ENCODE results near the gene FHAD1. TPM values are rescaled to one million over a fixed set of nuclear protein-coding genes. Genes with fewer than 3 reads are reported as not detected.

The FHAD1 gene
- total and polyA plus RNA-seq, 2 of the 13 experiments (the other 11 are each of a cell fraction or from before 2014, with no cell fraction given), result not detected

DNA sequence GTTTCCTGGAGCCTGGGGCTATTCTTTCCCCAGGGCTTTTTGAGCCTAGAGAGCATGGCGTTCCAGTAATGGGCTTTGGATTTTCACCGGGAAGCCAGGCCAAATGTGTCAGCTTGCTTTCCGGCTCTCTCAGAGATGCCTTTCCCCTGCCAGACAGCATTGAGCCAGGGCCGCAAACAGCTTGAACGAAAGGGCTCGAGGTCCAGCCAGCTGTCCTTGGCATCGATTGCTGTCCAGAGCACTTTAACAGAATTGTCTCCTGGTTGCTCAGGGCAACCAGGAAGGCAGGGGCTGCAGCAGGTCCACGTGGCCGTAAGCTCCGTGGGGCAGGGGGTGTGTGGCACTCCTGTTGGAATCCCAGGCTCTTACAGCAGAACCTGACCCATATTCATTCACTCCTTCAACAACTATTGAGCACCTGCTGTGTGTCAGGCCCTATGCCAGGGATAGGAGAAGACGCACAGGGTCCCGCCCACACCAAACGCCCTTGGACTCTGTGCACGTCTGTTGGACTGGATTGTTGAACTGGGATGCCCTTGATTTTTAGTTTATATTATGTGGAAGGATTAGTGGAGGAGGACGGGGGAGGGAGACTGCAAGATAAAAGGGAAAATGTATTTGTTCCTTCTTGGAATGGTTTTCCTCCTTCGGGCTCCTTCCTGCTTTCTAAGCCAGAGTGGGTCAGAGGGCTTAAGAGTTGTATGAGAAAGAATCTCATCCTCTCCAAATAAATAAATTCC, 123.9 kb downstream of the FHAD1 start (continued):
- TF ChIP-seq, protein P1, sequence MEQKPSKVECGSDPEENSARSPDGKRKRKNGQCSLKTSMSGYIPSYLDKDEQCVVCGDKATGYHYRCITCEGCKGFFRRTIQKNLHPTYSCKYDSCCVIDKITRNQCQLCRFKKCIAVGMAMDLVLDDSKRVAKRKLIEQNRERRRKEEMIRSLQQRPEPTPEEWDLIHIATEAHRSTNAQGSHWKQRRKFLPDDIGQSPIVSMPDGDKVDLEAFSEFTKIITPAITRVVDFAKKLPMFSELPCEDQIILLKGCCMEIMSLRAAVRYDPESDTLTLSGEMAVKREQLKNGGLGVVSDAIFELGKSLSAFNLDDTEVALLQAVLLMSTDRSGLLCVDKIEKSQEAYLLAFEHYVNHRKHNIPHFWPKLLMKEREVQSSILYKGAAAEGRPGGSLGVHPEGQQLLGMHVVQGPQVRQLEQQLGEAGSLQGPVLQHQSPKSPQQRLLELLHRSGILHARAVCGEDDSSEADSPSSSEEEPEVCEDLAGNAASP (CRISPR knock-in tag; IDR thresholded peaks at IDR 0.05; ENCODE audit: borderline replicate concordance), result peak; percentile 34; the same call in 1 of the 2 replicates
- TF ChIP-seq SP1 (IDR thresholded peaks at IDR 0.05), result no peak
- peak; percentile 52 for TF ChIP-seq SP1 (CRISPR knock-in tag; IDR thresholded peaks at IDR 0.05)
- TF ChIP-seq, protein P2, sequence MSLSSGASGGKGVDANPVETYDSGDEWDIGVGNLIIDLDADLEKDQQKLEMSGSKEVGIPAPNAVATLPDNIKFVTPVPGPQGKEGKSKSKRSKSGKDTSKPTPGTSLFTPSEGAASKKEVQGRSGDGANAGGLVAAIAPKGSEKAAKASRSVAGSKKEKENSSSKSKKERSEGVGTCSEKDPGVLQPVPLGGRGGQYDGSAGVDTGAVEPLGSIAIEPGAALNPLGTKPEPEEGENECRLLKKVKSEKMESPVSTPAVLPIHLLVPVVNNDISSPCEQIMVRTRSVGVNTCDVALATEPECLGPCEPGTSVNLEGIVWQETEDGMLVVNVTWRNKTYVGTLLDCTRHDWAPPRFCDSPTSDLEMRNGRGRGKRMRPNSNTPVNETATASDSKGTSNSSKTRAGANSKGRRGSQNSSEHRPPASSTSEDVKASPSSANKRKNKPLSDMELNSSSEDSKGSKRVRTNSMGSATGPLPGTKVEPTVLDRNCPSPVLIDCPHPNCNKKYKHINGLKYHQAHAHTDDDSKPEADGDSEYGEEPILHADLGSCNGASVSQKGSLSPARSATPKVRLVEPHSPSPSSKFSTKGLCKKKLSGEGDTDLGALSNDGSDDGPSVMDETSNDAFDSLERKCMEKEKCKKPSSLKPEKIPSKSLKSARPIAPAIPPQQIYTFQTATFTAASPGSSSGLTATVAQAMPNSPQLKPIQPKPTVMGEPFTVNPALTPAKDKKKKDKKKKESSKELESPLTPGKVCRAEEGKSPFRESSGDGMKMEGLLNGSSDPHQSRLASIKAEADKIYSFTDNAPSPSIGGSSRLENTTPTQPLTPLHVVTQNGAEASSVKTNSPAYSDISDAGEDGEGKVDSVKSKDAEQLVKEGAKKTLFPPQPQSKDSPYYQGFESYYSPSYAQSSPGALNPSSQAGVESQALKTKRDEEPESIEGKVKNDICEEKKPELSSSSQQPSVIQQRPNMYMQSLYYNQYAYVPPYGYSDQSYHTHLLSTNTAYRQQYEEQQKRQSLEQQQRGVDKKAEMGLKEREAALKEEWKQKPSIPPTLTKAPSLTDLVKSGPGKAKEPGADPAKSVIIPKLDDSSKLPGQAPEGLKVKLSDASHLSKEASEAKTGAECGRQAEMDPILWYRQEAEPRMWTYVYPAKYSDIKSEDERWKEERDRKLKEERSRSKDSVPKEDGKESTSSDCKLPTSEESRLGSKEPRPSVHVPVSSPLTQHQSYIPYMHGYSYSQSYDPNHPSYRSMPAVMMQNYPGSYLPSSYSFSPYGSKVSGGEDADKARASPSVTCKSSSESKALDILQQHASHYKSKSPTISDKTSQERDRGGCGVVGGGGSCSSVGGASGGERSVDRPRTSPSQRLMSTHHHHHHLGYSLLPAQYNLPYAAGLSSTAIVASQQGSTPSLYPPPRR (CRISPR knock-in tag; IDR thresholded peaks at IDR 0.05; ENCODE audit: borderline replicate concordance), result peak; percentile 25; the same call in 1 of the 2 replicates
- TF ChIP-seq ZNF232 (CRISPR knock-in tag; IDR thresholded peaks at IDR 0.05; ENCODE audit: borderline replicate concordance), result no peak
- TF ChIP-seq ZNF3 (CRISPR knock-in tag; IDR thresholded peaks at IDR 0.05), result no peak
- TF ChIP-seq ESRRA (CRISPR knock-in tag; IDR thresholded peaks at IDR 0.05; ENCODE audit: low read depth), result peak; percentile 72; the same call in 1 of the 2 replicates
- TF ChIP-seq PAX8 (CRISPR knock-in tag; IDR thresholded peaks at IDR 0.05; ENCODE audit: borderline replicate concordance), result no peak
- TF ChIP-seq MTA1 (CRISPR knock-in tag; IDR thresholded peaks at IDR 0.05; ENCODE audit: borderline replicate concordance), result peak; percentile 44; the same call in 1 of the 2 replicates
- TF ChIP-seq HDAC2 (CRISPR knock-in tag; IDR thresholded peaks at IDR 0.05), result 0 out of 2 replicates have a peak, but pooled peaks have one; percentile 38
- no peak for TF ChIP-seq YEATS4 (CRISPR knock-in tag; IDR thresholded peaks at IDR 0.05; ENCODE audit: borderline replicate concordance)
- TF ChIP-seq, protein P3, sequence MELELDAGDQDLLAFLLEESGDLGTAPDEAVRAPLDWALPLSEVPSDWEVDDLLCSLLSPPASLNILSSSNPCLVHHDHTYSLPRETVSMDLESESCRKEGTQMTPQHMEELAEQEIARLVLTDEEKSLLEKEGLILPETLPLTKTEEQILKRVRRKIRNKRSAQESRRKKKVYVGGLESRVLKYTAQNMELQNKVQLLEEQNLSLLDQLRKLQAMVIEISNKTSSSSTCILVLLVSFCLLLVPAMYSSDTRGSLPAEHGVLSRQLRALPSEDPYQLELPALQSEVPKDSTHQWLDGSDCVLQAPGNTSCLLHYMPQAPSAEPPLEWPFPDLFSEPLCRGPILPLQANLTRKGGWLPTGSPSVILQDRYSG (CRISPR knock-in tag; IDR thresholded peaks at IDR 0.05), result no peak
- TF ChIP-seq NR2F1 (CRISPR knock-in tag; IDR thresholded peaks at IDR 0.05), result no peak
- TF ChIP-seq, protein P4, sequence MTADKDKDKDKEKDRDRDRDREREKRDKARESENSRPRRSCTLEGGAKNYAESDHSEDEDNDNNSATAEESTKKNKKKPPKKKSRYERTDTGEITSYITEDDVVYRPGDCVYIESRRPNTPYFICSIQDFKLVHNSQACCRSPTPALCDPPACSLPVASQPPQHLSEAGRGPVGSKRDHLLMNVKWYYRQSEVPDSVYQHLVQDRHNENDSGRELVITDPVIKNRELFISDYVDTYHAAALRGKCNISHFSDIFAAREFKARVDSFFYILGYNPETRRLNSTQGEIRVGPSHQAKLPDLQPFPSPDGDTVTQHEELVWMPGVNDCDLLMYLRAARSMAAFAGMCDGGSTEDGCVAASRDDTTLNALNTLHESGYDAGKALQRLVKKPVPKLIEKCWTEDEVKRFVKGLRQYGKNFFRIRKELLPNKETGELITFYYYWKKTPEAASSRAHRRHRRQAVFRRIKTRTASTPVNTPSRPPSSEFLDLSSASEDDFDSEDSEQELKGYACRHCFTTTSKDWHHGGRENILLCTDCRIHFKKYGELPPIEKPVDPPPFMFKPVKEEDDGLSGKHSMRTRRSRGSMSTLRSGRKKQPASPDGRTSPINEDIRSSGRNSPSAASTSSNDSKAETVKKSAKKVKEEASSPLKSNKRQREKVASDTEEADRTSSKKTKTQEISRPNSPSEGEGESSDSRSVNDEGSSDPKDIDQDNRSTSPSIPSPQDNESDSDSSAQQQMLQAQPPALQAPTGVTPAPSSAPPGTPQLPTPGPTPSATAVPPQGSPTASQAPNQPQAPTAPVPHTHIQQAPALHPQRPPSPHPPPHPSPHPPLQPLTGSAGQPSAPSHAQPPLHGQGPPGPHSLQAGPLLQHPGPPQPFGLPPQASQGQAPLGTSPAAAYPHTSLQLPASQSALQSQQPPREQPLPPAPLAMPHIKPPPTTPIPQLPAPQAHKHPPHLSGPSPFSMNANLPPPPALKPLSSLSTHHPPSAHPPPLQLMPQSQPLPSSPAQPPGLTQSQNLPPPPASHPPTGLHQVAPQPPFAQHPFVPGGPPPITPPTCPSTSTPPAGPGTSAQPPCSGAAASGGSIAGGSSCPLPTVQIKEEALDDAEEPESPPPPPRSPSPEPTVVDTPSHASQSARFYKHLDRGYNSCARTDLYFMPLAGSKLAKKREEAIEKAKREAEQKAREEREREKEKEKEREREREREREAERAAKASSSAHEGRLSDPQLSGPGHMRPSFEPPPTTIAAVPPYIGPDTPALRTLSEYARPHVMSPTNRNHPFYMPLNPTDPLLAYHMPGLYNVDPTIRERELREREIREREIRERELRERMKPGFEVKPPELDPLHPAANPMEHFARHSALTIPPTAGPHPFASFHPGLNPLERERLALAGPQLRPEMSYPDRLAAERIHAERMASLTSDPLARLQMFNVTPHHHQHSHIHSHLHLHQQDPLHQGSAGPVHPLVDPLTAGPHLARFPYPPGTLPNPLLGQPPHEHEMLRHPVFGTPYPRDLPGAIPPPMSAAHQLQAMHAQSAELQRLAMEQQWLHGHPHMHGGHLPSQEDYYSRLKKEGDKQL (CRISPR knock-in tag; IDR thresholded peaks at IDR 0.05; ENCODE audit: low read depth), result no peak
- no peak for TF ChIP-seq FOXC1 (CRISPR knock-in tag; IDR thresholded peaks at IDR 0.05; ENCODE audit: borderline replicate concordance)
- TF ChIP-seq CENPT (CRISPR knock-in tag; IDR thresholded peaks at IDR 0.05; ENCODE audit: low read depth), result no peak

Measured in HepG2 (cell line).